ENCODE data around the gene NLK.
"Not testable (repeated sequence)": the region's sequence is repeated elsewhere in the genome, so short reads cannot be mapped to it uniquely, and the experiment has no call there.

The NLK gene

DNA sequence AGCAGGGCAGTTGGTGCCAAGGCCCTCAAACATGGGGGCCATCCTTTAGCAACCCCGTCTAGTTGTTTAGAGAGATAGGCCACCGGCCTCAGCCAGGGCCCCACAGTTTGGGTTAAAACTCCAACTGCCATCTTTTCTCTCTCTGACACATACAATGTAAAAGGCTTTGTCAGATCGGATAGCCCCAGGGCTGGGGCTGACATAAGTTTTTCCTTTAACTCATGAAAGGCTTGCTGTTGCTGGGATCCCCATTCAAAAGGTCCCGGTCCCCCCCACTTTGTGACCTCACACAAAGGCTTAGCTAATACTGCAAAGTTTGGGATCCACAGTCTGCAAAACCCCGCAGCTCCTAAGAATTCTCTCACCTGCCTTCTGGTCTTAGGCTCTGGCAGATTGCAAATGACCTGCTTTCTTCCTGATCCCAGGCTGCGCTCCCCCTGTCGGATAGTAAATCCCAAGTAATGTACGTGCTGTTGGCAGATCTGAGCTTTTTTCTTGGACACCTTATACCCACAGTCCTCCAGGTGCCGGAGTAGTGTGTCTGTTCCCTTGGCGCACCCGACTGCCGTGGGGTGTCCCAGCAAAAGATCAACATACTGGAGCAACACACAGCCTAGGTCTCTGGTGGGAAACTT lies 192.7 kb downstream of the NLK start:
- DNase-seq = not testable (repeated sequence)

DNA sequence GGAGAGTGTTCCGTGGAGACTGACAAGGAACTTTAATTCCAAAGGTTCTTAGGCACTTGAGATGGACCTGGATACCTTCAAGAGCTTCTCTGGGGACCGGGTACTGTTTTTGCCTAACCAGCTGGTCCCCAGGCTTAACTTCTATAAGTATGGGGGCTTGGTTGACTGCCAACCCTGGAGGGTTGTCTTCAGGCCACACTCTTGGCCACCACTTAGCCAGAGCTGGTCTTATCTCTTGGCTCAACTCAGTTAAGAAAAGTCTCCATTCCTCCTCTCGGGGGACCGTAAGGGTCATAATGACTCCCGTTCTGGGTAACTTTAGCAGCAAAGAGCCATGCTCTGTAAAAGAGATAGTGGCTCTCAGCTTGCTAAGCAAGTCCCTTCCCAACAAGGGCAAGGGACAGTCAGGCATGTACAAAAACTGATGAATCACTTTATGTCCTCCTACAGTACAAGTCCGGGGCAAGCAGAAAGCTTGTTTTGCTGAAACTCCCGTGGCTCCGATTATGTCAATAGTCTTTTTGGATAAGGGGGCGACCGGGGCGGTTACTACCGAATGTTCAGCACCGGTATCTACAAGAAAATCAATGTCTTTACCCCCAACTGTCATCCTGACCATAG lies 193.7 kb downstream of the NLK start:
- not testable (repeated sequence) for DNase-seq

DNA sequence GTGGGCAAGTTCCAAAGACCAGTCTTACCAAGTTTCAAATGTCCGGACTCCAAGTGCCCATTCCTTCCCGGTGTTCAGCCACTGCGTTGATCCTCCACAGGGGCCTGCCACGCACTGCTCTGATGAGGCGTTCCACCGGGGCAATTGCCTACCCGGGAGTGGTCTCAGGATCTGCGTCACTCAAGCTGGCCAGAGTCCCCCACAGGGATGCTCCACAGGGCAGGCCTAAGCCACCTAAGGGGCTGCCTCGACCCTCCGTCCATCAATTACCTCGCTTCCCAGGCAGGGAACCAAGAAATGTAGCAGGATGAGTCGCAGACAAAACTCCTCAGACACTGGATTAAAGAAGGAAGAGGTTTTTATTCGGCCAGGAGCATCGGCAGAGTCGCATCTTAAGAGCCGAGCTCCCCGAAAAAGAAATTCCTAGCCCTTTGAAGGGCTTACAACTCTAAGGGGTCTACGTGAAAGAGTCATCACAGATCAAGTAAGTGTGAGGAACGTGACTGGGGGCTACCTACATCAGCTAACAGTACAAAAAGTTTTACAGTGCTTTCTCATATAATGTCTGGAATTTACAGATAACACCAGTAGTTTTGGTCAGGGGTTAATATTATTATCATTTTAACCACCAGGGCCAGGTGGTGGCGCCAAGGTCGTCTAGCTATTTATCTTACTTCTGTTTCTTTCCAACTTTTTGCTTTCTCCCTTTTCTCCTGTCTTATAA lies 196.2 kb downstream of the NLK start:
- not testable (repeated sequence) for DNase-seq

DNA sequence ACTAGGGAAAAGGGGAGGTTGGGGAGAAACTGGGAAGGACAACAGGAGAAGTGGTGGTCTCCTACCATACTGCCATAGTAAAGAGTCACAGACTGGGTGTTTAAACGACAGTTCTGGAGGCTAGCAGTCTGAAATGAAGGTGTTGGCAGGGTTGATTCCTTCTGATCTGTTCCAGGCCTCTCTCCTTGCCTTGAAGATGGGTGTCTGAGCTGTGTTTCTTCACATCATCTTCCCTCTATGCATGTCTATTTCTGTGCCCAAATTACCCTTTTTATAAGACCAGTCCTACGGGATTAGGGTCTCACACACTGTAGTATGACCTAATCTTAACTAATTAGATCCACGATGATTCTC lies 196.8 kb downstream of the NLK start:
- DNase-seq = no peak

DNA sequence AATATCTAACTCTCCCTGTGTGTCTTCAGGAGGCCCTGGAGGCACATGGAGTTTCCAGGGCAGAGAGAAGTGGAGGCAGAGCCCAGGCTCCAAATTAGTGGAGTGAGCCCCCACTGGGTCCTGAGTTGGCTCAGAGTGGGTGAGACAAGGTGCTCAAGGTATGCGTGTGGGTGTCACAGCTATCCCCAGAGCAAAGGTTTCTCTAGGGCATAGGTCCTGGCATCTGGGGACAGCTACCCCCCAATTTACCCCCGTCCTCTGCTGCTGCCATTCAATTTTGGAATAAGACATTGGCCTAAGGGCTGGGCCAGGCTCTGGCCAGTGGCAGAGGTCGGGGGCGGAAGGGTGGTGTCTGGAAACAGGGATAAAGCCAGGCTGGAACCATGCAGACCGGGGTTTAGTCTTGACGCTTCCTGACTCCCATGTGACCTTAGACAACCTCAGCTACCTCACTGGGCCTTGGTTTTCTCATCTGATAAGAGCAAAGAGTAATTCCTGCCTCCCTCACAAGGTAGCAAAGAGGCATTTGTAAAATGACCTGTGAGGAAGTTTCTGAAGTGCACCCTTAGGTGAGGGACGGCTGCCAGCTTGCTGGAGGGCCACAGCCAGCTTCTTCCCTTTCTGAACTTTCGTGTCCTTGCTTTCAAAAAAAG lies 198.3 kb downstream of the NLK start:
- DNase-seq = no peak

DNA sequence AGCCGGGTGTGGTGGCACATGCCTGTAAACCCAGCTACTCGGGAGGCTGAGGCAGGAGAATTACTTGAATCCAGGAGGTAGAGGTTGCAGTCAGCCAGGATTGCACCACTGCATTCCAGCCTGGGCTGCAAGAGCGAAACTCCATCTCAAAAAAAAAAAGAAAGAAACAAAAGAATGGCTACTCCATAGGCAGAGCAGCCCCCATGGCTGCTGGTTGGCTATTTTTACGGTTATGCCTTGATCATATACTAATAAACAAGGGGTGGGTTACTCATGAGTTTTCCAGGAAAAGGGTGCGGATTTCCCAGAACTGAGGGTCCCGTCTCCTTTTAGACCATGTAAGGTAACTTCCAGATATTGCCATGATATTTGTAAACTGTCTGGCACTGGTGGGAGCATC lies 200.3 kb downstream of the NLK start:
- no peak for DNase-seq

DNA sequence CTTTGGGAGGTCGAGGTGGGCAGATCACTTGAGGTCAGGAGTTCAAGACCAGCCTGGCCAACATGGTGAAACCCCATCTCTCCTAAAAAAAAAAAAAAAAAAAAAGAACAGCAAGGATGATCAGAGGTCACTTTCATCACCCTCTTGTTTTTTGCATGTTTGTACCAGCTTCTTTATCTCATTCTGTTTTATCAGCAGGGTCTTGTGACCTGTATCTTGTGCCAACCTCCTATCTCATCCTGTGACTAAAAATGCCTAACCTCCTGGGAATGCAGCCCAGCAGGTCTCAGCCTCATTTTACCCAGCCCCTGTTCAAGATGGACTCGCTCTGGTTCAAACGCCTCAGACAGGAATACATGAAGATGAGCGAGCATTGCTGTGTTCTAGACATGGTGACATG lies 200.8 kb downstream of the NLK start:
- not testable (repeated sequence) for DNase-seq

DNA sequence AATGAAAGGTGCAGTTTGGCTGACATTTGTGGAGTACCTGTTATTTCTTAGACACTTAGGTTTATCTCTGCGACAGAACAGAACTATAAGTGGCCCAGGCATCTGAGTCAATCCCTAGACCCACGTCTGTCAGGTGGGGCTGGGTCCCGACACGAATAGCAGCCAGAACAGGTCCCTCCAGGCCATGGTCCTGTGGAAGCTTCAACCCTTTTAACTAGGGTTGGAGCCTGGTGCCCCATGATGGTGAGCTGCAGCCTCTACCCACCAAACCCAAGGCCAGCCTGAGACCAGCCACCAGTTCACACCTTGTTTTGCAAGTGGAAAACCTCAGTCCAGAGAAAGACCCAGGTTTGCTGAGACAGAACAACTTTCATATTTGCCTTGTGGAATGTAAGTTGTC lies 202.0 kb downstream of the NLK start:
- no peak for DNase-seq

Data from CD4-positive, alpha-beta T cell treated with Interleukin-4 for 1 hour (primary cell).